Measurements from ENCODE around the gene COL23A1.

The COL23A1 gene

DNA sequence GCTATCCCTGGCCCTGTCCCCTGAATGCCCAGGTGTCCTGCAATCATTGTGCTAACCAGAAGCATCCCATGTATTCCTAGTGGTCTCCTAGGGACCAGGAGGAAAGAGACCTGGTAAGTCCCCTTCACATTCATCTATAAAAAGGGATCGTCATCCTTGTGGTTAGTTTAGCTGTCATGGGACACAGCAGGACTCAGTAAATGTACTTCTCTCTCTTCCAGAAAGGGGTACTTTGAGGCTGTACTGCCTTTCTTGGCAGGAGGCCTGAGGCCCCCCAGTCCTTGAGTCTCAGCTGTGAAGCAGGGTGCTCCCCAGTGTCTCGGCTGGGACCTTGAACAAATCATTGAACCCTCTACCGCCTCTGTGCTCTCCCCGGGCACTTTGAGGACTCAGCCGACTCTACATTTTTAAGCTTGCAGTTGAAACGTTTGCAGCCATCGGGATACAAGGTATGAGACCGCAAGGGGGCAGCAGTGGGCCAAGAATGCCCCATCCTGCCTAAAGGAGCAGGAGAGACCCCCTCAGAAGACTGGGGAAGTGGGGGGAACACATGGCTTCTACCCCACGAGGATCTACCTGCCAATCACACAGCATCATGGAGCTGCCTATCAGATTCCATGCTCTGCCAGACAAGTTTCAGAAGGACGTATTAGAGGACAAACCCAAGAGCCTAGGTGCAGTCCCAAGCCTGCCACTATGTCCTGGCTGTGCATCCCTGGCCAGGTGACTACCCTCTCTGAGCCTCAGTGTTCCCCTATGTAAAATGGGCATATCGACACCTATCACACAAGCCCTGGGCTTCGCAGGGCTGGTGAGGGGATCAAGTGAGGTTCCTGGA, 355.2 kb downstream of the COL23A1 start:
- peak; percentile 76 for DNase-seq (ENCODE audit: low read depth)
- TF ChIP-seq, protein P1, sequence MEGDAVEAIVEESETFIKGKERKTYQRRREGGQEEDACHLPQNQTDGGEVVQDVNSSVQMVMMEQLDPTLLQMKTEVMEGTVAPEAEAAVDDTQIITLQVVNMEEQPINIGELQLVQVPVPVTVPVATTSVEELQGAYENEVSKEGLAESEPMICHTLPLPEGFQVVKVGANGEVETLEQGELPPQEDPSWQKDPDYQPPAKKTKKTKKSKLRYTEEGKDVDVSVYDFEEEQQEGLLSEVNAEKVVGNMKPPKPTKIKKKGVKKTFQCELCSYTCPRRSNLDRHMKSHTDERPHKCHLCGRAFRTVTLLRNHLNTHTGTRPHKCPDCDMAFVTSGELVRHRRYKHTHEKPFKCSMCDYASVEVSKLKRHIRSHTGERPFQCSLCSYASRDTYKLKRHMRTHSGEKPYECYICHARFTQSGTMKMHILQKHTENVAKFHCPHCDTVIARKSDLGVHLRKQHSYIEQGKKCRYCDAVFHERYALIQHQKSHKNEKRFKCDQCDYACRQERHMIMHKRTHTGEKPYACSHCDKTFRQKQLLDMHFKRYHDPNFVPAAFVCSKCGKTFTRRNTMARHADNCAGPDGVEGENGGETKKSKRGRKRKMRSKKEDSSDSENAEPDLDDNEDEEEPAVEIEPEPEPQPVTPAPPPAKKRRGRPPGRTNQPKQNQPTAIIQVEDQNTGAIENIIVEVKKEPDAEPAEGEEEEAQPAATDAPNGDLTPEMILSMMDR (conservative IDR thresholded peaks at IDR 0.05; ENCODE audit: low read depth, low read length): peak; percentile 88
- no peak overlapping the region for H3K4me3 ChIP-seq (ENCODE audit: low read depth, low read length)

DNA sequence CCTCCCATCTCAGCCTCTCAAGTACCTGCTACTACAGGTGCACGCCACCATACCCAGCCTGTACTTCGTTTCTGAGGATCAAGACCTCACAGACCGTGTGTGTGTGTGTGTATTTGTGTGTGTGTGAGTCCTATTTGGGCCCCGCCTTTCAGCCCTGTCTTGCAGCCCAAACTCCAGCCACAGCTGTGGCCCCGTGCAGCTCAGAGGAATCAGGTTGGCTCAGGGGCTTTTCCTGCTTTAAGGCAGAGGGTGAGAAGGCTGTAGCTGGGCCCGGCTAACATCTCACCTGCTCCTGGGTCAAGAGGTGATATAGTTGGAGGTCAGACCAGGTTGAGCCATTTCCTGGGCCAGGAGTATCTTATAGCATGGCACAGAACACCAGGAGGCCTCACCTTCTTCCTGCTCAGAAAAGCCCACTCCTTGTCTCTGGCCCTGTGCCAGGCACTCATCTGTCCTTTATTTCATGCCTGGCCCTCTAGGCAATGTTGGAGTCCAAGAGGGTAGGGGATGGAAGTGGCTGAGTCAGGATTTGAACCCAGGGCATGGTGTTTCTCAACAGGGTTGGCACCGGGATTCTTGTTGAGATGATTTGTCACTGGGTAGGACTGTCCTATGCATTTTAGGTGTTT, 356.0 kb downstream of the COL23A1 start:
- H3K4me3 ChIP-seq (ENCODE audit: low read depth, low read length): no peak overlapping the region
- DNase-seq (ENCODE audit: low read depth): no peak
- TF ChIP-seq, protein P1 (conservative IDR thresholded peaks at IDR 0.05; ENCODE audit: low read depth, low read length): no peak

DNA sequence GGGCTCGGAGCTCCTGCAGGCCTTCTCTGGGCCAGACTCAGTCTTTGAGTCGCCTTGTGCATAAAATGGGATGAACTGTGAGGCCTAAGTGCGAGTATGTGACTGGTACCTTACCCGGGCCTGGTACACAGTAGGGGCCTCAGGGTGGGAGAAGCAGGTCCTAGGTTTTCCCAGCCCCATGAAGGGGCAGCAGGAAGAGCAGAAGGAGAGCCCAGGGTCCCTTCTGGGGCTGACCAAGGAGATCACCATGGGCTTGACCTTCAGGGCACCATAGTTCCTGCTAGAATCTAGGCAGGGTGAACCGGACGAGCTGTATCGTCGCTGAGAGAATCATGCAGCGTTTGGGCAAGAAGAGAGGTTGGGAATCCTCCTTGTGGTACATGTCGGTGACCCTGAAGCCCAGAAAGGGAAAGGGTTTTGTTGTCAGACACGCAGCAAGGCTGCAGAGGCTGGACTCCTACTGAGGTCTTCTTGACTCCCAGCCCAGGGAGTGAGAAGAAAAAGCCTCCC, 357.2 kb downstream of the COL23A1 start:
- peak overlapping the region; percentile 90 for H3K4me3 ChIP-seq (ENCODE audit: low read depth, low read length)
- TF ChIP-seq, protein P1 (conservative IDR thresholded peaks at IDR 0.05; ENCODE audit: low read depth, low read length): no peak
- no peak for DNase-seq (ENCODE audit: low read depth)

DNA sequence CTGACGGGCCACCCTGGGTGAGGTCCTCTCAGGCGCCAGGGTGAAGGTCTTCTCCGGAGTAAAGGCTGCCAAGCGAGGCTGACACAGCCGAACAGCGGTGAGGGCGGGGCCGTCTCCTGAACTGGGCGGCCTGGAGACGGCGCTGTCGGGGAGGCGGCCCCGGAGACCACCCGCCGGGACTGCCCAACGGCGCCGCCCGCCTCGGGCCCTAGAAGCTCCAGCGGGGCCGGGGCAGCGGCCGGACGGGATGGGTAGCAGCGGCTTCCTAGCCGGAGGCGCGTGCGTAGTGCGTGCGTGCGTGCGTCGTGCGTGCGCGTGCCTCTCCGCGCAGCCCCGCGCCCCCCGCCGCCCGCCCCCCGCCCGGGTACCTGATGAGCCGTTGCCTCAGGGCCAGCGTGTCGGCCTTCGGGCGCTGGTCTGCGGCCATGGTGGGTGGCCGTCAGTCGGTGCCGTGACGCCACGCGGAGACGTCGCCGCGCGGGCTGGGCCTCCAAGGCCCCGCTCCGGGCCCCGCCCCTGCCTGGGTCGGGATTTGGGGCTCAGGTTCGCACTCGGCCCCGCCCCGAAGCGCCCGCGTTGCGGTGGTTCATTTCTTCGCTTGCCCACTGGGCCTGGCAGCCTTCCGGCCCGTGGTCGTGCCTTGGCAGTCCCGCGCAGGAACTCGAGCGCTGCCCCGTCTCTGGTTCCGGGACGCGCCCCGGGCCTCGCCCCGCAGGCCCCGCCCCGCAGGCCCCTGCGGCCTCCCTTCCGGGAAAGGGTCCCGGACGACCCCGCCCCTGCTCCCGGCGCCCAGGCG, 357.9 kb downstream of the COL23A1 start, which contains the start of gene PHYKPL:
PHYKPL (minus strand) TSS at position 679 of the 796 bp plus-strand sequence; CDS start at position 427, 252 bp downstream.
- TF ChIP-seq, protein P1 (conservative IDR thresholded peaks at IDR 0.05; ENCODE audit: low read depth, low read length): no peak
- peak within 1 kb of the TSS; percentile 90 for H3K4me3 ChIP-seq (ENCODE audit: low read depth, low read length)
- DNase-seq (ENCODE audit: low read depth): peak; percentile 70

DNA sequence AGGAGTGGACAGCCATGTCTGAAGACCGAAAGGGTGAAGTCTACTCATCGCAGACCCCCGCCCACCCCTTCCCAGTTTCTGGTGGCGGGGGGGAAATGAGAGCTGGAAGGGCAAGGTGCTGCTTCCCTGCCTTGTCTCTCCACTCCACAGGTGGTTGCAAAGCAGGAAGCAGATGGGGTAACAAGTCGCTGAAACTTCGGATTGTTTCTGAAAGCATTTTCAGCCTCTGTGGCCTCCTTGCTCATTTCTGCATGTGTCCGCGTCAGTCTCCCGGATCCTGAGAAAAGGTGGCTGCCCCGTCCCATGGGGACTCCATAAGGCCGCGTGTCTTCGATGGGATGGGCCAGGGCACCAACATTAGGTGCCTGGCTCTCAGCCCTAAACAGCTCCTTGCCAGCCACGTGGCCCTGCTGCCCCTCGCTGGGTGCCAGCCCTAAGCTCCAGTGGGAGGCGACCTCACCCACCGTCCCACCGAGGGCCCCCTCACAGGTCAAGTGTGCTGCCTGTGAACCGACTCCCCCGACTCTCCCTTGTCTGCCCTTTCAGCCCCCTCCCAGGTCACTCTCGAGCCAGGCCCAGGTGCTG, 358.6 kb downstream of the COL23A1 start:
- H3K4me3 ChIP-seq (ENCODE audit: low read depth, low read length): peak overlapping the region; percentile 90
- TF ChIP-seq, protein P1 (conservative IDR thresholded peaks at IDR 0.05; ENCODE audit: low read depth, low read length): no peak
- DNase-seq (ENCODE audit: low read depth): no peak

DNA sequence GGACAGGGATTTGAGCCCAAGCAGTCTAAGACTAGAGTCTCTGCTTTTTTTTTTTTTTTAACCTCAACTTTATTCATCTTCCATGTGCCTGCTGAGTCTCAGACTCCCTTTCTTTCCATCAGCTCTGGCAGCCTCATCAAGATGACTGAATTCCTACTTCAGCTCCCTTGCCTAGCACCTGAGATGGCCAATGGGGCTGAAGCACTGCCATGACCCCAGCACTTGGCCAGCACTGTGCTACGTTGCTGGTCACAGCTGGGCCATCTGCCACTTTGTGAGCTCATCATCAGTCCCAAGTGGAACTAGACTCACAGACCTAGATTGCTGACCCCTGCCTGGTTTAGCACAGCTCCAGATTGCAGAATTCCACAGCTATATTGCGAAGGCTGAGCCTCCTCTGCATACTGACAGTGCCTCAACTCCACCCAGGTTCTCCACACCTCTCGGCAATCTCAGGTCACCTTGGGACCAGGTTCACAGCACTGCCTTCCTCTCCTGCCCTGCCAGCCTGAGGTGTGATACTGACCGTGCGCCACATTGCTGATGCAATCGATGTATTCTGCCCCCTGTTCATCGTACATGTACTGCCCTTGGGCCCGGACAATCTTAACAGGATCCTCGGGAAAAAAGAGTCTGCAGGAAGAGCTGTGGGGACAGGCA, 359.2 kb downstream of the COL23A1 start:
- H3K4me3 ChIP-seq (ENCODE audit: low read depth, low read length): peak overlapping the region; percentile 90
- TF ChIP-seq, protein P1 (conservative IDR thresholded peaks at IDR 0.05; ENCODE audit: low read depth, low read length): no peak
- peak; percentile 48 for DNase-seq (ENCODE audit: low read depth)
